ENCODE measurements around the gene HMCN2. TPM values are rescaled to one million over a fixed set of nuclear protein-coding genes. Genes with fewer than 3 reads are reported as not detected.

The HMCN2 gene
- total and polyA plus RNA-seq, 2 donors from 2014 or later: 0.99 to 8.6 TPM

- no peaks in the 10 kb centered on the region for H3K9me3 ChIP-seq (ENCODE audit: control insufficient read depth in 2 of 3, insufficient read depth in 1 of 3, low read length in 3 of 3)
- DNase-seq: peak in 4 of 5 donors; percentile 75 to 82 (median 76)
- TF ChIP-seq CTCF (IDR thresholded peaks at IDR 0.05; ENCODE audit: borderline replicate concordance, extremely low read depth, insufficient read depth): no peak
- H3K4me3 ChIP-seq (ENCODE audit: low read length in 3 of 3): no peak overlapping the region
- no peak overlapping the region for H3K27ac ChIP-seq (ENCODE audit: low read depth in 2 of 2, low read length in 2 of 2)
- intact Hi-C loops (cut with DNase I): loop anchor here (10.0 kb wide), 1 partner anchor 122 kb away; no protein-coding TSS in a partner anchor
- H3K4me1 ChIP-seq (ENCODE audit: control insufficient read depth in 2 of 3, insufficient read depth in 2 of 3, low read depth in 1 of 3, low read length in 3 of 3): peaks cover 0 to 4% (median 0%) of the 10 kb centered on the region in 3 donors
- H3K9ac ChIP-seq (ENCODE audit: low read length in 3 of 3): no peak overlapping the region
- H3K27me3 ChIP-seq (ENCODE audit: control insufficient read depth, insufficient read depth, low read length): no peaks in the 10 kb centered on the region
- peaks cover 0 to 5% (median 0%) of the 10 kb centered on the region in 3 donors for H3K36me3 ChIP-seq (ENCODE audit: control insufficient read depth in 2 of 3, insufficient read depth in 3 of 3, low read length in 3 of 3)
- no peak for FAIRE-seq
Measured at GRCh38 chr9:130237076-130237475, 28.5 kb upstream of the HMCN2 start.

- intact Hi-C loops (cut with DNase I): loop anchor here (10.0 kb wide), 1 partner anchor 123 kb away; no protein-coding TSS in a partner anchor
- Histone ChIP-seq H3K4me1 (ENCODE audit: control insufficient read depth in 2 of 3, insufficient read depth in 2 of 3, low read depth in 1 of 3, low read length in 3 of 3) (peaks cover 0 to 7% (median 3%) of the 10 kb centered on the region in 3 donors), H3K9me3 (ENCODE audit: control insufficient read depth in 2 of 3, insufficient read depth in 1 of 3, low read length in 3 of 3) (no peaks in the 10 kb centered on the region), H3K27me3 (ENCODE audit: control insufficient read depth, insufficient read depth, low read length) (no peaks in the 10 kb centered on the region), H3K36me3 (ENCODE audit: control insufficient read depth in 2 of 3, insufficient read depth in 3 of 3, low read length in 3 of 3) (peaks cover 0 to 5% (median 0%) of the 10 kb centered on the region in 3 donors), H3K9ac (ENCODE audit: low read length in 3 of 3) (no peak overlapping the region), H3K4me3 (ENCODE audit: low read length in 3 of 3) (no peak overlapping the region), H3K27ac (ENCODE audit: low read depth in 2 of 2, low read length in 2 of 2) (no peak overlapping the region)
- no peak for FAIRE-seq
- TF ChIP-seq CTCF (IDR thresholded peaks at IDR 0.05; ENCODE audit: borderline replicate concordance, extremely low read depth, insufficient read depth): no peak
- peak in 1 of 5 donors; percentile 33 for DNase-seq
Measured at GRCh38 chr9:130237763-130238524, 27.6 kb upstream of the HMCN2 start.

GRCh38 chr9:130239363-130239695 lies 26.2 kb upstream of the HMCN2 start:
- Histone ChIP-seq H3K36me3 (ENCODE audit: control insufficient read depth in 2 of 3, insufficient read depth in 3 of 3, low read length in 3 of 3) (no peaks in the 10 kb centered on the region), H3K9ac (ENCODE audit: low read length in 3 of 3) (no peak overlapping the region), H3K4me3 (ENCODE audit: low read length in 3 of 3) (no peak overlapping the region), H3K4me1 (ENCODE audit: control insufficient read depth in 2 of 3, insufficient read depth in 2 of 3, low read depth in 1 of 3, low read length in 3 of 3) (peaks cover 0 to 7% (median 5%) of the 10 kb centered on the region in 3 donors), H3K9me3 (ENCODE audit: control insufficient read depth in 2 of 3, insufficient read depth in 1 of 3, low read length in 3 of 3) (no peaks in the 10 kb centered on the region), H3K27ac (ENCODE audit: low read depth in 2 of 2, low read length in 2 of 2) (no peak overlapping the region), H3K27me3 (ENCODE audit: control insufficient read depth, insufficient read depth, low read length) (no peaks in the 10 kb centered on the region)
- DNase-seq: no peak
- intact Hi-C loops (cut with DNase I): loop anchor here (10.0 kb wide), 1 partner anchor 125 kb away; no protein-coding TSS in a partner anchor
- no peak for TF ChIP-seq CTCF (IDR thresholded peaks at IDR 0.05; ENCODE audit: borderline replicate concordance, extremely low read depth, insufficient read depth)
- no peak for FAIRE-seq
